Activated naive CD8-positive, alpha-beta T cell treated with anti-CD3 and anti-CD28 coated beads, Interleukin-2, amount 50 U/mL, for 16 hours (primary cell): ENCODE measurements around the gene ADAMTS9.
"Not testable (repeated sequence)": the region's sequence is repeated elsewhere in the genome, so short reads cannot be mapped to it uniquely, and the experiment has no call there.

Source experiments
- DNase-seq: peaks from one replicate; pipeline ENCODE4 v3.0.0-alpha.2; 2020; ENCODE audit warnings: low read depth, low spot score

The ADAMTS9 gene

DNA sequence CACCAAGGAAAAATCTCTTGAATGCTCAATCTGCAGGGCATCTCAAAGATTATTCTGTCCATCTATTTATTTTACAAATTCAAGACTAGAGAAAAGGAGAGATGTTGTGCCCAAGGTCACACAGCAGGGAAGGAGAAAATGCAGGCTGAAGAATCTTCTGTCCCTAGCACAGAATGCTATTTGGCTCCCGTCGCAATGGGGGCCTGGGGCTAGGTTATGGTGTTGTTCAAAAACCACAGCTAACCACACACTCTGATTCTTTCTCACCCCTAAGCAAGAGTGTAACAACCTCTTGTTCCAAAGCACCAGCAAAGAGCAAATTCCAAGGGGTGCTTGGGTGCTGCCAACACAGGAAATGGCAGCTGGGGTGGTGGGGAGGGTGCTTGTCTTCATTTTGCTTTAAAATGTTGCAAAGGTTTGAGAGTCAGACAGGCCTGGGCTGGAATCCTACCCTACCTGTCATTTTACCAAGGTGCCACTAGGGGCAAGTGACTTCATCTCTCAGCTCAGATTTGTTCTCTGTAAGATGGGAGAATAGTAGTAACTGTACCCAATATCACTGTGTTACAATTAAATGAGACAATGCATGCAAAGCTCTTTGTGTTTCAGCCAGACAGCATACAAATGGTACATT lies 112.5 kb downstream of the ADAMTS9 start:
- no peak for DNase-seq

DNA sequence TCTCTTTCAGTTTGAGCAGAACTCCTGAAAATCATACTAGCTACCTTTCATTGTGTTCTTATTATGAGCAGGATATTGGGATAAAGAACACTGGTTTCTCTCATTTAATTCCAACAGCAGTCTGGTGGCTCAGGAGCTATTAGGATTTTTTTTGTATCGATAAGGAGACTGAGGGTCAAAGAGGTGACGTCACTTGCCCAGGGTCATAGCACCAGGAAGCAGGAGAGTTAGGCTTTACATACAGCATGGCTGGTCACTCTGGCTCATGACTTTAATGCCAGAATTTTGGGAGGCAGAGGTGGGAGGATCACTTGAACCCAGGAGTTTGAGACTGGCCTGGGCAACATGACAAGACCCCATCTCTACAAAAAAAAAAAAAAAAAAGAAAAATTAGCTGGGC lies 113.6 kb downstream of the ADAMTS9 start:
- DNase-seq = no peak

DNA sequence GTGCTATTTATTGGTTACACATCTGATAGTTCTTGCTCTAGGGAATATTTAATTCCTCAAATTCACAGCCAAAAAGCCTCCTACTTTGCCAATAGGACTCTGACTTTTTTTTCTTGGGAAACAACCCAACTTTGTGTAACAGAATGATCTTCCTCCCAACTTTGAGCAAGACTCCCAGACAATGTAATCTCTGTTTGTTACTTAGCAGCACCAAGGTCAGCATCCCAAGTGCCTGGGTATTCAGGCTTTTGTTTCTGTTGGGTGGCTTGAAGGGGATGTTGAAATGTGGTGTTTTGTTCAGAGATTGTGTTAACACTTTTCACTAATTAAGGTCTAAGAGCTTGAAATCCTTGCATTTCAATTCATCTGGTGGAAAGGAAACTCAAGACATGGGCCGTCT lies 115.8 kb downstream of the ADAMTS9 start:
- no peak for DNase-seq

GRCh38 chr3:64568895-64569517 lies 118.8 kb downstream of the ADAMTS9 start:
- DNase-seq = no peak

DNA sequence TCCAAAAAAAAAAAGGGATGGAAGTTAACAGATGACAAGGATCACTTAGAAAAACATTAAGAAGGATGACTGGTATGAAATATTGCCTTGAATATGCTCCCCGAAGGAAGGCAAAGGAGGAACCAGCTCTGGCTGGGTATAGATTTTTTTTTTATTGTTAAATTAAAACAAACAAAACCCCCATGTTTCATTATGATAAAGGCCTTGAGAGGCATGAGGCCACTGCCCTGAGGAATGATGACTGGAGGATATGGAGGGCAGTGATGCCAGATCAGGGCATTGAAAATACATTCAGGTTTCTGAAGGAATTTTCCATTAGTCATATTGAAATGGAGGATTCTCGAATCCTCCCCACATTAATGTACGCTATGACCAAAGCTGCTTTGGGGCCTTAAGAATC lies 120.9 kb downstream of the ADAMTS9 start:
- DNase-seq = no peak

DNA sequence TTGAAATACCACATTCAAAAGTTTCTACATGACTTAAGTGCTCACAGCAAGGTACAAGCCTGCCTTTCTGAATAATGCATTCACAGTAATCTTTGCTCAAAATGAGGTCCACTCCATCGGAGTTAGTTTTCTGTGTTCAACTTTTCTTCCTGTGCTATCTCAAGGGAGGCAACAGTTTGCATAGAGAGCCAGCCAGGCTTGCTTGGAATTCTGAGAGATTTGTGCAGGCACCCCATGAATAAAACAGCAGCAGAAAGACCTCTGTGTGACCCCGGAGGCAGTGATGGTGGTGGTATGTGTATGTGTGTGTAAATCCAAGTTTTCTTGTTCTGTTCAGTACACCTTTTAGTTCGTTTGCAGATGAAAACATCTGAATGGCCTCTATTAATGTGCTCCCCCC lies 124.0 kb downstream of the ADAMTS9 start:
- no peak for DNase-seq

- DNase-seq = no peak
Observed at GRCh38 chr3:64561868-64562267, 125.9 kb downstream of the ADAMTS9 start.

DNA sequence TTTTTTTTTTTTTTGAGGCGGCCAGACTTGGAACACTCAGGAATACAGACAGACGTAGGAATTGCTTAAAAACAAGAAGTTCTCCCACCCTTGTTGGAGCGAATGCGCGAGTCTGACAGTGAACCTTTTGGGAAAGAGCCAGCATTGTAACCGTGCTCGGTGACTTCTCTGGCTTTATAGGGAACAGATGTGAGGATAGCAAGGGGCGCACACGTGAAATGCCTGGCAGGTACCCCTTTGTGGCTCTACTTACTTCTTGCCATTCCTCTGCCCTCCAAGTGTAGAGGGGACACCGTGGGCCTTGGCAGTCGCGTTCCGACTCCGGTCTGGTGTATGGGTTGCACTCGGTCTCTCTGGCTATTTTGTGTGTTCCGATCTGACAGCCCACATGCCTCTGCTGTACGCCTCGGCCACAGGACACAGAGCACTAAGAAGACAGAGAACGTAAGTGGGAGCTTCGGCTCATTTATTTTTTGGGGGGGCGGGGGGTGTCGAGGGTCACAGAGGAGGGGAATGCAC lies 126.4 kb downstream of the ADAMTS9 start:
- no peak for DNase-seq

- no peak for DNase-seq
Observed at GRCh38 chr3:64560791-64561190, 127.0 kb downstream of the ADAMTS9 start.

DNA sequence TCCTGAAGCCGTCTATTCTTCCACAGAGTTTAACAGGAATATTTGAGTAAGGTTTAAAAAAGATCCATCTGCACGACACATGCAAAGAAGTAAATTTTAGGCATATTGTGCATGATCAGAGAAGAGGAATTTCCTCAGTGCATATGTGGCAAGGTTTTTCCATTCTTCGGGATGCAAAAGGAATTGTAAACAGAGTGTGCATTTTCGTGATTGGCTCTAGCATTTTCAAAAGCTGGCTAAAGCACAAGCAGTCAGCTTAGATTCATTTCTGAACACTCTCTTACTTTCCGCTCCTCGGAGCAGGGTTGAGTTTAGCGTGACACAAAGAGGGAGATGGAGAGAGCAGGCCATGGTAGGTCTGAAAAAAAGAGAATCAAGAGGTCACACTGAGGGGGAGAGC lies 128.2 kb downstream of the ADAMTS9 start:
- DNase-seq = no peak

- DNase-seq = no peak
Observed at GRCh38 chr3:64556046-64556445, 131.8 kb downstream of the ADAMTS9 start.

GRCh38 chr3:64555351-64555750 lies 132.4 kb downstream of the ADAMTS9 start:
- no peak for DNase-seq

DNA sequence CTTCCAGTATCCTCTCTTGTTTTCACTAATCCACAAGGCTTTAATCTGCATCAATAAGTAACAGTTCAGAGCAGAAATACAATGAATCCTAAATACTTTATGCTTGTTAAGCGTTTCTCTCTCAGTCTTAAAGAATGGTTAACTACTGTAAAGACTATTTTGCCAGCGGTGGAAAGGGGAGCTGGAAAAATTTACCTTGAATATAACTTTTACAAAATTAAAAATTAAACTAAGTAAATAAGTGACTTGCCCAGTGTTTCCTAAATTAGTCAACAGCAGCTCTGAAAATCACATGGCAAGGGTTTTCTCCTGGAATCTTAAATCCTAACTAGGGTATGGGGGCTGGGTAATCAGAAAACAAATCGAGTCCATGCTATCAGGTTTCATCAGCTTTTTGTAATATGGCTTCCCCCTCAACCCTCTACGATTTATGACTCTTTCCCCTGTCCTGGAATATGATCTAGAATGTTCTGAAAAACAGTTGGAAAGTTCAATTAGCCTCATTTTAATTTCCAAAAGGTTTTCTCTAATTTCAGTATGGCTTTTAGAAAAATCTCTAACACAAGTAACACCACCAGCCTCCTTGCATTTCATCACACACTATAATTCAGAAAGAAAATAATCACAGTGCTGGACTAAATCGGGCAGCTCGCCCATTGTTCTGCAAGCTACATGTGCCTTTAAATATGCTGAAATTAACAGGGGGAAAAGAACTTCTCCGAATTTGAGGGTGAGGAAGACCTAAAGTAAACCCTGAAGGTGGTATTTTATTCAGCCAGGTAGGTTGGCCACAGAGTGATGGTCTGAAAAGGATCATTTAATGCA lies 133.5 kb downstream of the ADAMTS9 start:
- DNase-seq = no peak

GRCh38 chr3:64552966-64553365 lies 134.8 kb downstream of the ADAMTS9 start:
- no peak for DNase-seq

DNA sequence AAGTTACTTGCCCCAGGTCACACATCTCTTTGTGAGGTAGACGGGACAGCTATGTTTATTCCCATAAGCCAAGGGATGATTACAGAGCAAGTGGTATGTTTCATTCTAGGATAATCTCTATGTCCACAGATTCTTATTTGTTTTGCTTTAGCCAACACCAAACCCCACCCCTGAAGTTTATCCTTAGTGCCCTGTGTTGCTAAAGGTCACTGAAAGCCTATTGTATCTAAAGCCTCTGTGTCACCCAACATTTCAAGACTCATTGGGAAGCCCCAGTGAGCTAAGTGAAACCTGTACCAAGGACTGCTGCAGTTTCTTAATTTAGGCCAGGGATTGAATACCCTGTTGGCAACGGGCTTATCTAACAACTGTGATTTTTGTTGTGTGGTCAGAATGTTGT lies 135.6 kb downstream of the ADAMTS9 start:
- no peak for DNase-seq

GRCh38 chr3:64551697-64552096 lies 136.1 kb downstream of the ADAMTS9 start:
- DNase-seq = no peak

DNA sequence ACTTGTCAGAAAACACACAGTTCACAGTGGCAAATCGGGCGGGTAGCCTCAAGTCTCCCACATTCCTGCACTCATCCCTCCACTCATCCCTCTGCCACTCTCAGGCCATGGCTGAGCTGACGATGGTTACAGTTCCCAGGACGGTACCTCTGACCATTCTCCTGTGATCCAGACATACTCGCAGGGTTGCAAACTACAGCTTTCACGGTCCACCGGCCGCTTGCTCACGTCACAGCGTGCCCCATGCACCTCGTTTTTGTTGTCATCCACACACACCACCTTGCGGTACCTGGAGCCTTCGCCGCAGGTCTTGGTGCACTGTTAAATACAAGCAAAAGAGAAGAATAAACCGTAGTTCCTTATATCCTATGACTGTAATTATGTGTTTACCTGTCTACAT lies 137.1 kb downstream of the ADAMTS9 start:
- no peak for DNase-seq

GRCh38 chr3:64549869-64550268 lies 137.9 kb downstream of the ADAMTS9 start:
- DNase-seq = no peak

DNA sequence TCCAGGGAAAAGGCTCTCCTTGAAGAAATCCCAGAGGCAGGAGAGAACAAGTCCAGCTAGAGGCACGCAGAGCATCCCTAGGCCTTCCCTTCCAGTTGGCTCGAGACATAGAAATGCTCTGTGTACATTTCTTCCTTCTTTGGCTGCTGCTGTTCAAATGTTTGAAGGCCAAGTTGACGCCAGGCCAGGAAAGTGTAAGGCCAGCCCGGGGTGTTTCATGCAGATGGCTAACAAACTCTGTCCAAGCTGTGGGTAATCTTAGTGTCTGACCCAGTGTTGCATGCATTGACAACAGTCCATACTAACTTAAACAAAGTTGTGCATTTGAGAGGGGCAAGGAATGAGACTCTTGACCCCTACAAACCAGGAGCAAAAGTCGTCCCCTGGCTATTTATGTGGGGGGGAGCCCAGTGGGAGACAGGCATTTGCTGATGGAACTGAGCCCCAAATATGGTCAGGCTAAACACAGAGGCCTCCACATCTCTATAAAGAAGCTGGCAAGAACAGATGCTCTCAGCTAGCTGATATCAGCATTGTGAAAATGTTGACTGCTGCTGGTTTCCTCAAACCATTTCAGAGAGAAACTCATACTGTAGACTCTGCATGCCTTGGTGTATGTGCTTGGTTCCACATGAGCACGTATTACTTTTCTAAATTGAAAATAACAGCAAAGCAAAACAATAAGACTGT lies 139.5 kb downstream of the ADAMTS9 start:
- no peak for DNase-seq

GRCh38 chr3:64546856-64547255 lies 140.9 kb downstream of the ADAMTS9 start:
- no peak for DNase-seq

- DNase-seq = not testable (repeated sequence)
Observed at GRCh38 chr3:64545239-64545638, 142.6 kb downstream of the ADAMTS9 start.

GRCh38 chr3:64541803-64542202 lies 146.0 kb downstream of the ADAMTS9 start:
- no peak for DNase-seq
